ENCODE measurements around the gene WWP2.

DNA sequence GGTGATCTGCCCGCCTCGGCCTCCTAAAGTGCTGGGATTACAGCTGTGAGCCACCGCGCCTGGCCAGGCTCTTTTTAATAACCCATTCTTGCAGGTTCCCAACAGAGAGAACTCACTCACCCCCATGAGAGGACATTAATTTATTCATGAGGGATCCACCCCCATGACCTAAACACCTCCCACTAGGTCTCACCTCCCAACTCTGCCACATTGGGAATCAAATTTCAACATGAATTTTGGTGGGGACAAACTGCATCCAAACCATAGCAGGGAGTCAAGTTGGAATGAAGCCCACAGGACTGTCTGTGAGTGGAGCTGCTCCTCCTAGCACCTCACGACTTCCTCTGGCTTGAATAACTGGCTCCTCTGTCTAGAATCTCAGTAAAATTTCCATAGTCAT, 85.5 kb downstream of the WWP2 start:
- no peak for TF ChIP-seq EZH2phosphoT487 (IDR thresholded peaks at IDR 0.05; ENCODE audit: insufficient read depth, low read depth)
- TF ChIP-seq EZH2 (IDR thresholded peaks at IDR 0.05; ENCODE audit: insufficient read depth, poor library complexity, severe bottlenecking): no peak
